Kidney tubule cell (primary cell): ENCODE data around the gene SNCAIP.
"Not testable (repeated sequence)": the region's sequence is repeated elsewhere in the genome, so short reads cannot be mapped to it uniquely, and the experiment has no call there.

ENCODE experiments used
- DNase-seq: peaks from one replicate; pipeline ENCODE4 v3.0.0-alpha.2; 2018; ENCODE audit warnings: low spot score

Gene SNCAIP

GRCh38 chr5:122358372-122358979 lies 46.4 kb downstream of the SNCAIP start:
- no peak for DNase-seq

DNA sequence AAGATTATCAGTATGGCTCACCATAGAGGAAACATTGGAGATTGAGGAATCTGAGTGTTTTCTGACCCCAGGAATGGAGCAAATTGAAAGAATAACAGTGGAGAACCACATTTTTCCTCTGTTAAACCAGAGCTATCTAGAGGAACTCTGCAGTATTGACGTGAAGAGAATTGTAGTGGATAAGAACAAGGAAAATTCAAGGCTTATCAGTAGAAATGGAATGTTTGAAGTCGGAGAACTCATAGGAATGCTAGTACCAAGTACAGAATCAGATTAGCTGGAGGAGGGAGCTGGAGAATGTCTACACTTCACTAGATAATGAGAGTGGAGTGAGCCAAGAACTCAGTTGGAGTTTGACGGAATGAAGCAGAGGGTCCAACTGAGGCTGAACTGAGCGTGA lies 50.3 kb downstream of the SNCAIP start:
- no peak for DNase-seq

DNA sequence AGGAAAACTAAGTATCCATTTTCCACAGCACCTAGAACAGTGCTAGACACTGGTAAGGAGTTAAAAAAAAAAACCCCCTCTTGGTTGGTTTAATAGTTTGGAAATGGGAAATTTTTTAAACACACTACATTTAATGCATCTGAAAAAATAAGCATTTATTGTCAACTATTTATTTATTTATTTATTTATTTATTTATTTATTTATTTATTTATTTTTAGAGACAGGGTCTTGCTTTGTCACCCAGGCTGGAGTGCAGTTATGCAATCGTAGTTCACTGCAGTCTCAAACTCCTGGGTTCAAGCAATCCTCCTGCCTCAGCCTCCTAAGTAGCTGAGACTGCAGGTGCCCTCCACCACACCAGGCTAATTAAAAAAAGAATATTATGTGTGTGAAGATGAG lies 51.6 kb downstream of the SNCAIP start:
- DNase-seq, result no peak

GRCh38 chr5:122366501-122366900 lies 54.5 kb downstream of the SNCAIP start:
- DNase-seq, result no peak

- DNase-seq, result no peak
Measured at GRCh38 chr5:122367456-122367855, 55.4 kb downstream of the SNCAIP start.

DNA sequence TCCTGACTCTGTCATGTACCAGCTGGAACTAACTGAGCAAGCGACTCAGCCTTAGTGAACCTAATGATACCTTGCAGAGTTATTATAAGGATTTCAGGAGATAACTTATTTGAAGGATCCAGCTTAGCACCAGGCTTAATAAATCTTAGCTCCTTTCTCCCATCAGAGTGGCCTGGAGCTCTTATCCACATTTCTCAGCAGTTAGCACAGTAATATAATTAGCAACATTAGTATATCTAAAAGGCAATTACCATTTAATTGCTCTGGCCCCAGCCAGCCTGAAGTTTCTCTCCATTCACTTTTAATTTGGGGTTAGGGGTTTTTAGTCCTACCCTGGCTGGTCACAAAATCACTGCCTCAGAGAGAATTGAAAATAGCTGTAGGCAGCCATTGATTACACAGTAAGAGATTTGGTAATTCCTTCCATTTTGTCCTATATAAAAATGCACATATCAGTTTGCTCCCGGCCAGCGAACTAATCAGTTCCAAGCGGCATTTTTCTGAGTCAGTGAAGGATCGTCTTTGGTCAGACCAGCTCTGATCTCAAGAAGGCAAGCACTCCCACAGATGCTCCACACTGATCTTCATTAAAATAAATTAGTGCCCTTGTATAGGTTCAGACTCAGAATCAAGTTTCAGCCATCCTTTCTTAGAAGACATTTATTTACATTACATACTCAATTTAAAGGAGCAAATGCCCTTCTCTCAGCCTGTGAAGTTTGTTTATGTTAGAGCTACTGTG lies 56.6 kb downstream of the SNCAIP start:
- DNase-seq, result no peak

GRCh38 chr5:122369253-122369815 lies 57.3 kb downstream of the SNCAIP start:
- DNase-seq, result no peak

DNA sequence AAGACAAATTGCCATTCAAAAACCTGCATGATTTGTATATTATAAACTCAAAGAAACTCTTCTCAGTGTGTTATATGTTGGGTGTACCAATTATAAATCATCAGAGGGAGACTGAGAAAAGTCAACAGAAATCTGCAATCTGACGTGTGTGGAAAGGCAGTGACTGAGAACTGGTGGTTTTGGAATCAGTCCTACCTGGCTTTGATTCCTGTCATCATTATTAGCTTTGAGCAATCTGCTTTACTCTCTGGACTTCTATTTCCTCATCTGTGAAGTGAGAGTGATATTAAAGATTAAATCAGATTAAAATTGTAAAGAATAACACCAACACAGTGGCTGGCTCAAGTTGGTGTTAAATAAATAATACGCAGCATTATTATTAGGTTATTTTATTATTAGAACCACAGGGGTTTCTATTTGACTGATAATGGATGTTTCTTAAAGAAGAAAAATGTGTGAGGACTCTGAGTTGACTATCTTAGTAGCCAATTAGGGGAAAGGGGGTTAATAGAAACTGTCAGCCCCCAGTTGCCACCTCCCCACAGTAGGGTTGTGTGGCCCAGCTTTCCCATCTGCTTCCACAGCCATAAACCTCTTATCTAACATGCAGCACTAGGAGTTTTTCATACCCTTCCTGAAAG lies 59.6 kb downstream of the SNCAIP start:
- DNase-seq, result no peak

GRCh38 chr5:122374110-122374509 lies 62.1 kb downstream of the SNCAIP start:
- no peak for DNase-seq

GRCh38 chr5:122375801-122376200 lies 63.8 kb downstream of the SNCAIP start:
- no peak for DNase-seq

DNA sequence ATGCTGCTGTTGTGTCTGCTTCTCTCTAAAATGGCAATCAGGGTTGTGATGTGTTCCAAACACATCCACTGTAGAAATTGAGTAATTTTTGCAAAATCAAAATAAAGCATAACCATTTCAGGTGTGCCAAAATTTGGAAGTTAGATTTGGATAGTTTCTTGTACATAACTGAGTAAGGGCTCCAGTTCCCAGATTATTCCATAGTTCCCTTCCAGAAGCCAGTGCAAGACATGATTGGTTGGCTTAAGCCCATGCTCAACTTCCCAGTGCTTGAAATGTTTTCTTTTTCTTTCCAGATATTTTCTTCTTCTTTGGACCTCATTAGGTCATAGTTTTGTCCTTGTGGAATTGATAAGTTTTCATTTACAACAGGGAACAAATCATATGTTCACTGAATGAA lies 64.2 kb downstream of the SNCAIP start:
- DNase-seq, result no peak

- DNase-seq, result no peak
Measured at GRCh38 chr5:122377026-122377425, 65.0 kb downstream of the SNCAIP start.

DNA sequence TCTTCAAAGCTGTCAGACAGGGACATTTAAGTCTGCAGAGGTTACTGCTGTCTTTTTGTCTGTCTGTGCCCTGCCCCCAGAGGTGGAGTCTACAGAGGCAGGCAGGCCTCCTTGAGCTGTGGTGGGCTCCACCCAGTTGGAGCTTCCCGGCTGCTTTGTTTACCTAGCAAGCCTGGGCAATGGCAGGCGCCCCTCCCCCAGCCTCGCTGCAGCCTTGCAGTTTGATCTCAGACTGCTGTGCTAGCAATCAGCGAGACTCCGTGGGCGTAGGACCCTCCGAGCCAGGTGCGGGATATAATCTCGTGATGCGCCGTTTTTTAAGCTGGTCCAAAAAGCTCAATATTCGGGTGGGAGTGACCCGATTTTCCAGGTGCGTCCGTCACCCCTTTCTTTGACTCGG lies 70.9 kb downstream of the SNCAIP start:
- not testable (repeated sequence) for DNase-seq

DNA sequence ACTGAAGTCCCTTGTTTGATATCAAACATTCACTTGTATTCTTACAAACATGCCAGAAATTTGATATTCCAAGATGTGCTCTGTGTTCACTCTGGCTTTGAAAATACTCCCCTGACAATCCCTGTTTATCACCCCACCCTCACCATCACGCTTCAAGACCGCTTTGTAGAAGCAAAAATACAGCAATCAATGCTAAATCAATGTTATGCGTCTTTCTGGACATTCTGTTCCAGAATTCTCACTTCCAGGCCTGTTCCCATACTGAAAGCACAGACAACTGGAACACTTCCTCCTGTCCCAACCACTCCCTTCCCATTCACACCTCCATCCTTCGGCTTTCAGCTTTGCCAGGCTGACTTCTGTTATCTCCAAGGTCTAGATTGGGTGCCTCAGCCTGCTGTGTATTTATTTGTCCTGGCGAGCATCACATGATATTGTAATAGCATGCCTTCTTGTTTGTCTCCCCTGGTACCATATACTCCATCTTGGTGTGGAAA lies 72.8 kb downstream of the SNCAIP start:
- DNase-seq, result no peak

GRCh38 chr5:122385286-122385685 lies 73.2 kb downstream of the SNCAIP start:
- DNase-seq, result no peak

DNA sequence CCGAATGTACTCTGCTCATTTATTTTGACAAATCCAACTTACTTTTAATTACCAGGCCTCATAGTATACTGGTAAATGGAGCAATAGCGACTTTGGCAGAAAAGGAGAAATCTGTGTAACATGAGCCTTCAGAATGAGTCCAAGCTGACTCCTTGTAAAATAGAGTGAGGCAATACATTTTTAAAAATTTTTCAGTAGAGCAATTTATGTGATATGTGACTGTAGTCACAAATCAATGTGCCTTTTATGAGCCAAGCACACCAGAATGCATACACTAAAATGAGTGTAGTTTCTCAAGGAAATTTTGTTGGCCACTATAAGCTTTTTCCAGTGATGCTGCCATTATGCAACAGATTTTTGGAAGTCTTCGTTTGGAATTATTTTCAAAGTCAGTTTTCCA lies 73.8 kb downstream of the SNCAIP start:
- DNase-seq, result no peak

GRCh38 chr5:122390154-122390553 lies 78.1 kb downstream of the SNCAIP start:
- DNase-seq, result no peak

DNA sequence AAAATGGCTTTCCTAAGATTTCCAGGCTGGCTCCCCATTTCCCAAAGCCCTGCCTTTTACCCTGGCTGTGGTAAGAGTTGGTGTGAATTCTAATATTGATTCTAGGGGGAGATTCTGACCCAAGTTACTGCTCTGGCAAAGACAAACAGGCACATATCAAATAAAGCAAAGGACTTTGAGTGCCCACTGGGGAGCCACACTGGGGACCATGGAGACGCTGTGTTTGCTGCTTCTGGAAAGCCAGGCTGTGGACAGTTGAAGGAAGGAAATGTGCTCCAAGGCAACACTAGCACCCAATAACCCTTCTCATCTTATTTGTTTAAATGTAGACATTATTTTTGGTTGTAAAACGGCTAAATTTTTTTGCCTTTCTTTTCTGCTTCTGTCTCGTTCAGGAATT lies 78.7 kb downstream of the SNCAIP start:
- no peak for DNase-seq

DNA sequence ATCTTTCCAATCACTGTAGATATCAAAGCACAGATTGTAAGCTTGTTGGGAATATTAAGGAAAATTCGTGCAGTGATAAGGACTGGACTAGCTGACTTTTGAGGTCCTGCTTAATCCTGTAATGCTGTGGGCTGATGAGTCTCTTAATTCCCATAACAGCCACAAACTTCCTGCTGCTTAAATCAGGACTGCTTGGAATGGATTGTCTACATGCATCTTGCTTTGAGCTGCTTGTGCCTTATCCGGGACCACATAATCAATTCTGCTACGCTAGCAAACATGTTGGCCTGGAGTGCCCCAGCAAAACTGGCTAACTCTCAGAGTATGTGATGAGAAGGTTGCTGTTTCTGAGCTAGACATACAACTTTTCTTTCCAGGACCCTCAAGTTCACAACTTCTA lies 79.6 kb downstream of the SNCAIP start:
- DNase-seq, result no peak

DNA sequence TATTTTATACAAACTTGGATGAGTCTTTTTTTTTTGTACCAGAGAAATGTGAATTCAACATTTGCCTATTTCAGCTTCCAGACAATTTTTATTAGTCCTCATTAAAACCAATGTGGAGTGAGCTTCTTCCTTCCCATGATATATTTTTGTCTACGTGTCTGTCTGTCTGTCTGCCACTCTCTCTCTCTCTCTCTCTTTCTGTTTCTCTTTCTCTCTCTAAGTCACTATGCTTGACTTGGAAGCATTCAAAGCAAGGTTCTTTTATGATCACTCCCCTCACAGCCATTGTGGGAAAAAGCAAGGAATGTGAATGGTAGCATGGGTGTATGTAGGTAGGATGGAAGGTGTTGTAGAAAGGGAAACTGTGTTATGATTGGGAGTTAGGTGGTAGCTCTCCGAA lies 80.2 kb downstream of the SNCAIP start:
- no peak for DNase-seq

DNA sequence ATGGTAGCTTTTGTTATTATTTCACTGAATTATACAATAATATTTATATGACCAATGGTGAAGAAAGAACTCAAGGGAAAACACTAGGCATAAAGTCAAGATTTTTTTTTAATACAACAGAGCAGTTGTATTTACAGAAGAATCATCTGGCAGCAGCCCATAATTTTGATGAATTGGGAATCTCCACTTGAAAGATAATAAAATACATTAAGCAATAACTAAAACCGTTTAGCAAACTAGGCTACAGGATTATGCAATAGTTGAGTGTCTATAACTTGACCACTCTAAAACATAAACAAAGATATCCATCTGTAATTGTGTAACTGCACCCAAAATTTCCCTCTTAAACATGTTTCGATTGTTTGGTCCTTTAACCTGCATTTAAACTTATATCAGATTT lies 80.8 kb downstream of the SNCAIP start:
- DNase-seq, result no peak

DNA sequence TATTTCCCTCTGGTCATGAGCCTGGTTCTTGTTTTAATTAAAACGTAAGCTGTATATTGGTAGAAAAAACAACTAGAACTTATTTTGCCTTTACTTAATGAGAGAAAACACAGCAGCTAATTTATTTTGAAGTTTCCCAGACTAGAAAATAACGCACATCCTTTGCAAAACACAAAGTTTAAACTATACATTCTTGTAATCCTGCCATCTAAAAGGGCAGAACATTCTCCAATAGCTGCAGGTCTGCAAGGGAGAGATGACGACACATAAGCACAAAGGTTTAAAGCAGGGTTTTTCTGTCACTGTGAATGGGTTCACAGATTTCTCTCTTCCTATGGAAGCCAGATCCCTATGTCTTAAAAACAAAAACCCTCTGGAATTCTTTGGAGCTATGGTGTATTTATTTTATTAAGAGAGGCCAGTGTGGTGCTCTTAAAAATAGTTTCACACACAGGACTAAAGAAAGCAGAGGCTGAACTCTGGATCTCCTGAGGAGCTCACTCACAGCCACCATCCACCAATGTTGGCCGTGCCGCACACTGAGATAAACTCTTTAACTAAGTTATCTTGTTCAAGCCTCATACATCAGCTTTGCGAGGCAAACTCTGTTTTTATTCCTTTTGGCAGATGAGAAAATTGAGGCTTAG lies 82.4 kb downstream of the SNCAIP start:
- no peak for DNase-seq

- DNase-seq, result no peak
Measured at GRCh38 chr5:122398016-122398415, 86.0 kb downstream of the SNCAIP start.
